WTC11 (cell line): ENCODE results near the gene WDCP.
"Not testable (repeated sequence)": the region's sequence is repeated elsewhere in the genome, so short reads cannot be mapped to it uniquely, and the experiment has no call there.

Experiments used
- ATF3 ChIP-seq: sonication (generic); formaldehyde crosslinking; conservative IDR thresholded peaks from 2 replicates; pipeline ENCODE4 v1.8.1; 2022; ENCODE audit warnings: mild to moderate bottlenecking, missing genetic modification reagents
- CTCF ChIP-seq: fragments of 200-600 bp; IDR thresholded peaks from 2 replicates; pipeline ENCODE4 v1.8.0; 2022; ENCODE audit warnings: antibody characterized with exemption
- JAZF1 ChIP-seq: fragments of 250-450 bp; sonication (Bioruptor Pico); IDR thresholded peaks from 2 replicates; pipeline ENCODE4 v1.9.0; 2021; ENCODE audit warnings: moderate library complexity, mild to moderate bottlenecking, inconsistent platforms
- NR2C2 ChIP-seq: sonication (generic); formaldehyde crosslinking; IDR thresholded peaks from 2 replicates; pipeline ENCODE4 v1.8.0; 2022; ENCODE audit warnings: mild to moderate bottlenecking, missing genetic modification reagents

GRCh38 chr2:24043133-24043532, 4.1 kb downstream of the WDCP start:
- not testable (repeated sequence) for TF ChIP-seq ATF3 (CRISPR knock-in tag); NR2C2 (CRISPR knock-in tag); JAZF1 (CRISPR knock-in tag); CTCF
